HK-2 (cell line): ENCODE data around the gene ST8SIA6.
"Not testable (repeated sequence)": the region's sequence is repeated elsewhere in the genome, so short reads cannot be mapped to it uniquely, and the experiment has no call there.

Experiments used
- DNase-seq: peaks from one replicate; pipeline ENCODE4 v3.0.0-alpha.2; 2018; ENCODE audit not compliant: unreplicated experiment

Gene ST8SIA6

GRCh38 chr10:17344206-17344605 is 110.2 kb downstream of the ST8SIA6 start:
- no peak for DNase-seq

GRCh38 chr10:17343118-17343517 is 111.3 kb downstream of the ST8SIA6 start:
- no peak for DNase-seq

DNA sequence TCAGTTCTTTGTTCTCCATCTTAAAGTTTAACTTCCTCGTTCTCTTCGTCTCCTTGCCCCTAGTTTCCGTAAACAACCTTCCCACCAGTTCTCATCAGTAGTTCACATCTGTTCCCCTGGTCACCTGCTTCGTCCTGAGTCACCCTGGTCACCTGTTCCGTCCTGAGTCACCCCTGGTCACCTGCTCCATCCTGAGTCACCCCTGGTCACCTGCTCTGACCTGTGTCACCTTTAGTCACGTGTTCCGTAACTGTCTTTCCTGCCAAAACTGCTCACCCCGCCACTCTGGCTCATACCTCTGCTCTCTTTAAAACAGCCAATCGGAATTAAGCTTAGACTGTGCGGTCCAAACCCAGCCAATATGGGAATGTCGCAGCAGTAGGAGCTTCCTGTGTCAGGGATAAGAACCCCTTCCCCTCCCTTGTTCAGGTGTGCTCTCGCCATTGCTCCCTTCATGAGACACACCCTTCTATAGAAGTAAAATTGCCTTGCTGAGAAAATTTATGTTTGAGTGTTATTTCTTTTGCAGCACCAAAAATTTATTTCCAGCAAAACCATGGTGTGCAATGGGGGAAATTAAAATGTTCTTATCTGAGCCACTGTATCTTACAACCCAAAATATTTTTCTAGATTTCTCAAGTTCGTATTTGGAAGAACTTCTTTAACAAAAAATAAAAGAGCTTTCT is 114.1 kb downstream of the ST8SIA6 start:
- DNase-seq = no peak

- DNase-seq = no peak
Observed at GRCh38 chr10:17335065-17335464, 119.3 kb downstream of the ST8SIA6 start.

DNA sequence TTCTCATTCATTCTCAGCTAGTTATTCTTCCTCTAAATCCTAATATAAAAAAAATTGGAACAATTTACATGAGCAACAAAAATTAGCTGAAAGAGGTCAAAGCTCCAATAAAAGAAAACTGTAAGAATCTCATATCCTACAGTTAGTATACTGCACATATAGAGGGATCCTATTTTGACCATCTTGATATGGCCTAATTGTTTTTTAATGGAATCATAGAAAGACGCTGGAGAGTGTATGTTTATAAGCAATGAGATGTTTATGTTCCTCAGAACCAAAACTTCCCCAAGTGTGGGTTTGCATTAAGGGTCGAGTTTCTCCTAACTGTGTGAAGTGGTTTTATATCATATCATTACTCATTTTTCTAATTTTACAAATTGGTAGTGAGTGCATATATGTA is 123.9 kb downstream of the ST8SIA6 start:
- no peak for DNase-seq

DNA sequence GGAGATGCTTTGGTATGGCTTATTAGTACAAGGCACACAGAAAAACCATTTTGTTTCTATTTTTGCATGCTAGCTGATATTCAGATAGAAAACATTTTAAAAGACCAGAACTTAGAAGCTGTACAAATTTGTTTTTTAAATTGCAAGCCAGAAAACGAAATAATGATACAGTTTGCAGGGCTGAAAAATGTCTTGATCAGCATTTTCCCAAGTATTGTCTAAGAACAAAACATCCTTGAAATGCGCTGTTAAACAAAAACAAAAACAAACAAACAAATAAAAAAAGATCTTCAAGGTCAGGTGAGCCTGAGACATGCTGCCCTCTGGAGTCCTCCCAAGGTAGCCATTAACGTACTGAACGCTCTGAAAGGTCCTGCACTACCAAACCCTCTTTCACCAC is 128.0 kb downstream of the ST8SIA6 start:
- no peak for DNase-seq

- not testable (repeated sequence) for DNase-seq
Observed at GRCh38 chr10:17321957-17322356, 132.4 kb downstream of the ST8SIA6 start.

GRCh38 chr10:17316488-17317170 is 137.8 kb downstream of the ST8SIA6 start:
- no peak for DNase-seq

DNA sequence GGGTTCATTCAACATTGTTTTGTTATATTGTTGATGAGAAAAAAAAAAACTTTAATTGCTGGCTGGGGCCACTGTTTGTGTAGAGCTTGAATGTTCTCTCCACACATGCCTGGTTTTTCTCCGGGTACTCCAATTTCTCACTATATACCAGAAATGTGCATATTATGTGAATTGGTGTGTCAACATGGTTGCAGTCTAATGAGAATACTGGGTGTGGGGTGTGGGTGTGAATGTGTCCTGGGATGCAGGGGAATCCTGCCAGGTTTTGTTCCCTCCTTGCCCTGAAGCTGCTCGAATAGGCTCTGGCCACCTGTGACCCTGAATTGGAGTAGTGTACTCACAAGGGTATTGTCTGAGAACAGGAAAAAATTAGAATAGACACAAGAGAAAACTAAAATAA is 145.0 kb downstream of the ST8SIA6 start:
- DNase-seq = no peak

DNA sequence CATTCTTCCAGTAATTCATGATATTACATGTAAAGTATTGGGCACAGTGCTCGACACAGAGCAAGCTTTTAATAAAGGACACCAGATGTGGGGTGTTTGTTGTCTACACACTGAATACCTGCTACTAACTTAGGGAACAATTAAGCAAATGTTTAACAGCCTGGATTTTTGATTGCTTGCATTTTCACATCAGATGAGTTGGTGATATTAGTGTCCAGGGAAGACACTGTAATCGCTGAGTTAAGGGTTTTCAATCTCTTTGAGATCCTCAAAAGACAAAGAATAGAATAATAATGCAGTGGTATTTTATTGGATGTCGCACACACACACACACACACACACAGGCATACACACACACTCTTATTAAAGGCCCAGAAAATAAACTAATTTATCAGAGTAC is 147.3 kb downstream of the ST8SIA6 start:
- no peak for DNase-seq

DNA sequence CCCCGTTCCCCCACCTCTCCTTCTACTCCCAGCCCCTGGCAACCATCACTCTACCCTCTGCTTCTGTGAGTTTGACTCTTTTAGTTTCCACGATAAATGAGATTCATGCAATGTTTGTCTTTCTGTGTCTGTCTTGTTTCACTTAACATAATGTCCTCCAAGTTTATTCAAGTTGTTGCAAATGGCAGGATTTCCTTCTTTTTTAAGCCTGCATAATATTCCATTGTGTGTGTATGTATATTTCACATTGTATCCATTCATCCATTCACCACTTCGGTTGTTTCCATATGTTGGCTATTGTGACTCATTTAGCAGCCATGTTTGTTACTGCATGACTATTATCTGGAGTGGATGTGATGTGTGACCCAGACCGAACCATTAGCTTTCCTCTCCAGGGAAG is 162.0 kb downstream of the ST8SIA6 start:
- no peak for DNase-seq

DNA sequence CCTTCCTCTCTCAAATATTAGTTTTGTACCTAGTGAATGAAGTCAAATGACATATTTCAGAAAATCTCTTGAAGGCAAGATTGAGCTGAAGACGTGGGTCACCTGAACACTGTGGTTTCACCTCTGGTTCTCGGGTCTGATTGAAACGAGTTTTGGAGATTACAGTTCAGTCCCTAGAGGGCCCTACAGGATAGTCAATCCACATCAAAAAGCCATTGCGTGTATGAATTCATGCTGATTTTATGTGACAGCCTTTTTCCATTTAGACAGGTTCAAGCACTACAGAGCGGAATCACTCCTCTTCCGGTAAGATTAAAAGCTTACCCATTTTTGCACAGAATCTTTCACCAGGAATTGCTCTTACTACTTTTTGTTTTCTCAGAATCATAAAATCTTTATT is 164.2 kb downstream of the ST8SIA6 start:
- no peak for DNase-seq

DNA sequence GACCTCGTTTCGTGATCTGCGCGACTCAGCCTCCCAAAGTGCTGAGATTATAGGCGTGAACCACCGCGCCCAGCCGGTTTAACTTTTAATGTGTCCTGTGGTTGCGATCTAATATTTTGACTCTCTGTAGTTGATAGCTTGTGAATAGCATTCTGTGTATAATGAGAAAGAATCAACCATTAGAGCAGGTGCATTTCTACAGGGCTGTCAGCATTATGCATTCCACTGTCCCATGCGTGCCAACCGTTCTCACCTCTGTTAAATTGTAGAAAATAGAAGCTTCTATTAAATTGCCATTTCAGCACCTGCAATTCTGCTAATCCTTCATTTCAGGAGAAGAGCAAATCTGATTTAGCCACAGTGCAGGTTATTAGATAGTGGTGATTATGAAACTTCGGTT is 164.6 kb downstream of the ST8SIA6 start:
- no peak for DNase-seq

GRCh38 chr10:17286562-17287550 is 167.5 kb downstream of the ST8SIA6 start:
- no peak for DNase-seq

DNA sequence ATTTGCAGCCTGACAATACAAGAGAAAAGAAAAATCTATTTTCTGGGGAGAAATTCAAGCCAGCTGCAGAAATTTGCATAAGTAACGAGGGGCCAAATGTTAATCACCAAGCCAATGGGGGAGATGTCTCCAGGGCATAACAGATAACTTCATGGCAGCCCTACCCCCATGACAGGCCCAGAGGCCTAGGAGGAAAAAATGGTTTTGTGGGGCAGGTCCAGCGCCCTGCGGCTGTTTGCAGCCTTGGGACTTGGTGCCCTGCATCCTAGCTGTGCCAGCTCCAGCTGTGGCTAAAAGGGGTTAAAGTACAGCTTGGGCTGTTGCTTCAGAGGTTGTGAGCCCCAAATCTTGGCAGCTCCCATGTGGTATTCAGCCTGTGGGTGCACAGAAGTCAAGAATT is 172.1 kb downstream of the ST8SIA6 start:
- no peak for DNase-seq

- no peak for DNase-seq
Observed at GRCh38 chr10:17278607-17279240, 175.7 kb downstream of the ST8SIA6 start.

DNA sequence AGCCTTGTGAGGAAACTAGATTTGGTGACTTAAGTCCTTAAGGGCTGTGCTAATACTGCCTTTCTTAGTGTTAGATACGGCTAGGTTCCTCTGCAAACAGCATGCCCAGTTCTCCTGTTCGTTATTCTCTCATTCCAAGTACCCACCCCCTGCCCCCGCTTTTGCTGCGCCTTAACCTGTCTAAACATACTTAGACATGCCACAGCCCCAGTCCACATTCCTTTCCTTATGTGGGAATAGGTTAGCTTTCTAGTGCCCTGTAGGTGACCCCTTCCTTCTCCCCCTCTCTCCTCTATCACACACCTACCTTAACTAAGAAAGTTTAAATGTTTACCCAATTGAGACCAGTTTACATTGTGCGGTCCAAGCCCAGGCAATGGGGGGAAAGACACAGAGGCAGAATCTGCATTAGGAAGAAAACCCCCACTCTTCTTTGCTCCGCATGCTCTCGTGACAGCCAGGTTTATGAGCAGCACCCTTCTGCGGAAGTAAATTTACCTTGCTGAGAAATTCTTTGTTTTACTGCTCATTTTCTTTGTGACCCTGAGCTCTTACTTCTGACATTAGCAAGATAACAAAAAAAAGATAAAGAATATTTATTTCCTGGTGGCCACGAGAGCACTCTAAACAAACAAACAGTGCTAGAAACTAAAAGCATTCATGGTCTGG is 177.5 kb downstream of the ST8SIA6 start:
- DNase-seq = no peak

DNA sequence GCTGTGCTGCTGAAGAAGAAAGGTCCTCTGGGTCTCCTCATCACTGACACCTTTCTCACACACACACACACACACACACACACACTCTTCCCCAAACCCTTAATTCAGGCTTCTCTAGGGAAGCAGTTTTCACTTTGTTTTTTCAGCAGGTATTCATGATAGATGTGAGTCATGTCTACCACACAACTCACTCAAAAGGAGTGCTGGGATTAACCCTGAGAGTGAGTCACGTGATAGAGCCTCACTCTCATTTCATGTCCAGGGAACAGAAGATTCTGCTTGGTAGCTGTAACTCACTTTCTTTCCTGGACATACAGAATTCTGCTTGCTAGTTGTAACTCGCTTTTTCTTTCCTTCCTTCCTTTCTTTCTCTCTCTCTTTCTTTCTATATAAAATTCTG is 181.0 kb downstream of the ST8SIA6 start:
- peak; percentile 20 for DNase-seq

DNA sequence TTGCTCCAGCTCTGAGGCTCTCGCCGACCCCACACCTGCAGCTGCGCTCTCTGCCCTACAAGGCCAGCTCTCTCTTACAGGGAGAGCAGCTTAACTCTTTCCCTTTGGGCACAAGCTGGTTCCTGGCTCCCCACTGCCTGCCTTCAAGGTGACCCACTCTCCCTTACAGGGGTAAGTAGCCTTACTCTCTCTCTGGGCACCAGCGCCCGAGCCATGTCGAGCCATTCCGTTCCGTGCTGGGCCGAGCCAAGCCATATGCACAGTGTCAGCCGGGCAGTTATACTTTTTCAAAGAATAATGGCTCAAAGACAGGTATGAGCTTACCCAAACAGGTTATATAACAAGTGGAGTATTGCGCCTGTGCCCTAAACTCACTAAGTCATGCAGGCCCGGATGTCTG is 181.7 kb downstream of the ST8SIA6 start:
- DNase-seq = no peak
